ENCODE results near the gene KIF5A. TPM values are rescaled to one million over a fixed set of nuclear protein-coding genes. Genes with fewer than 3 reads are reported as not detected.

Gene KIF5A
- total RNA-seq, 6 experiments from 2014 or later = 0.02 TPM; not detected in 5

- TF ChIP-seq CTCF (IDR thresholded peaks at IDR 0.05) (no peak), POLR2A (IDR thresholded peaks at IDR 0.05) (no peak)
- Histone ChIP-seq H3K9me3 (no peaks in the 10 kb centered on the region), H3K4me1 (peaks cover 0 to 32% (median 19%) of the 10 kb centered on the region in 4 donors), H3K27me3 (no peaks in the 10 kb centered on the region), H3K36me3 (peaks cover 0 to 64% (median 27%) of the 10 kb centered on the region in 4 donors), H3K27ac (no peak overlapping the region), H3K4me3 (no peak overlapping the region)
- ATAC-seq (no peak), DNase-seq (no peak)
- intact Hi-C loops (cut with DNase I) = no loop called here
- 88% methylated on average over 5 of the region's 16 CpGs for WGBS (ENCODE audit: insufficient coverage, low coverage, low lambda C conversion rate, missing lambda C conversion rate)
Measured at GRCh38 chr12:57525615-57526383, 24.0 kb upstream of the KIF5A start.

GRCh38 chr12:57526477-57527126 lies 23.2 kb upstream of the KIF5A start:
- no peak overlapping the region for H3K4me3 ChIP-seq
- H3K36me3 ChIP-seq = peaks cover 0 to 72% (median 32%) of the 10 kb centered on the region in 4 donors
- WGBS (ENCODE audit: insufficient coverage, low coverage, low lambda C conversion rate, missing lambda C conversion rate) = 67% methylated on average over 1 of the region's 4 CpGs
- TF ChIP-seq POLR2A (IDR thresholded peaks at IDR 0.05) (no peak), CTCF (IDR thresholded peaks at IDR 0.05) (no peak)
- H3K4me1 ChIP-seq = peaks cover 0 to 25% (median 15%) of the 10 kb centered on the region in 4 donors
- ATAC-seq = no peak
- intact Hi-C loops (cut with DNase I) = no loop called here
- no peak overlapping the region for H3K27ac ChIP-seq
- no peaks in the 10 kb centered on the region for H3K9me3 ChIP-seq
- DNase-seq = no peak
- no peaks in the 10 kb centered on the region for H3K27me3 ChIP-seq

- 73% methylated on average over 3 of the region's 5 CpGs for WGBS (ENCODE audit: insufficient coverage, low coverage, low lambda C conversion rate, missing lambda C conversion rate)
- Histone ChIP-seq H3K4me3 (no peak overlapping the region), H3K9me3 (no peaks in the 10 kb centered on the region), H3K27ac (no peak overlapping the region), H3K4me1 (peaks cover 0 to 22% (median 12%) of the 10 kb centered on the region in 4 donors), H3K36me3 (peaks cover 0 to 78% (median 36%) of the 10 kb centered on the region in 4 donors), H3K27me3 (no peaks in the 10 kb centered on the region)
- DNase-seq = no peak
- intact Hi-C loops (cut with DNase I) = no loop called here
- TF ChIP-seq CTCF (IDR thresholded peaks at IDR 0.05) (no peak), POLR2A (IDR thresholded peaks at IDR 0.05) (no peak)
- no peak for ATAC-seq
Measured at GRCh38 chr12:57527184-57527583, 22.7 kb upstream of the KIF5A start.

GRCh38 chr12:57528176-57528575 lies 21.7 kb upstream of the KIF5A start:
- Histone ChIP-seq H3K4me3 (no peak overlapping the region), H3K27me3 (no peaks in the 10 kb centered on the region), H3K36me3 (peaks cover 0 to 88% (median 43%) of the 10 kb centered on the region in 4 donors), H3K9me3 (no peaks in the 10 kb centered on the region), H3K4me1 (peaks cover 0 to 22% (median 12%) of the 10 kb centered on the region in 4 donors), H3K27ac (no peak overlapping the region)
- TF ChIP-seq POLR2A (IDR thresholded peaks at IDR 0.05) (no peak), CTCF (IDR thresholded peaks at IDR 0.05) (no peak)
- intact Hi-C loops (cut with DNase I) = no loop called here
- ATAC-seq (no peak), DNase-seq (no peak)
- 80% methylated on average over 4 of the region's 12 CpGs for WGBS (ENCODE audit: insufficient coverage, low coverage, low lambda C conversion rate, missing lambda C conversion rate)

Data from right lobe of liver (tissue), 6 donors.